ENCODE results near the gene KLHL30.

Gene KLHL30

GRCh38 chr2:238138331-238139195 lies at the start of gene KLHL30:
Gene KLHL30, plus strand, starts transcription at chr2:238138668. Its CDS starts 2,087 bp downstream, at chr2:238140755.
- no peak for DNase-seq (ENCODE audit: low spot score)

DNA sequence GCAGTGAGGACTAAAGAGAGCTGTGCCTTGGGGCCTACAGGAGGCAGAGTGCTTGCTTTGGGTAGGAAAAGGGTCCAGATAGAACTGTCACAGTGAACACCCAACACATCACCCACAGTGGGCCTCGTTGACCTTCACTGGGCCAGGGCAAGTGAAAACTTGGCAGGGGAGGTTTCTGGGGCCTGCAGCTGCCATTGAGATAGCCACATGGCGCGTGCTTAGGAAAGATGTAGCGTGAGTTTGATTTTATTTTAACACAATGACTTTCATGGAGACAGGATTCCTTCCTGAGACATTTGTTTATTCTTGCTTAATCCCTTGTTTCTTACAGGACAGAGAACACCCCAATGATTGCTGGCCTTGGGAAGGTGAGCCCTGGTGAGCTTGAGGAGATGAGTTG lies 47.6 kb upstream of the KLHL30 start:
- DNase-seq (ENCODE audit: low spot score), result no peak

DNA sequence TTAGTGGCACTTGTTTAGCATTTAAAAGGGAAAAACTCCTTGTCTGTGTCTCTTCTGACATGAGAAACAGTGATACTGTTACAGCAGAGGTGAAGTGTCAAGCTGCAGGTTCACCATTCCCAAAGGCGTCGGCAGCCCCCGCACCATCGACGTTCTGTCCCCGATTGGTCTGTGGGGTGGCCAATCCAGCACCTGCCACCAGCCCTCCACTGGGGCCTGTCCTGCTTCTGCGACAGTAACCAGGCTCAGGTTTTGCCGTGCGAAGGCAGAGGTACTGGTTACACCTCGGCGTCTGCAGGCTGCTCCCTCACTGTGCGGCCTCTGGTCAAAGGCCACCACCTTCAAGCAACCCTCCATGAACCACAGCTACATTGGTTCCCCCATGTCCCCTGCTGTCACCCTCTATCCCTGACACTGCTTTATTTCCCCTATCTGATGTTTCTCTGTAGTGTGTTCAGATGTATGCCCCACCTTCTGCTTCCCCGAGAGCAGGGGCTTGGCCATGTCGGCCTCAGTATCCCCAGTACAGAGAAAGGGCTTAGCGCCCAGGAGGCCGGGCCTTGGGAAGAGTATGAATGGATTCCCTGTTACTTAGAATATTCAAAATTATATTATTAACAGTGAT lies 46.9 kb upstream of the KLHL30 start:
- DNase-seq (ENCODE audit: low spot score), result no peak

- no peak for DNase-seq (ENCODE audit: low spot score)
Observed at GRCh38 chr2:238092486-238093035, 45.9 kb upstream of the KLHL30 start.

DNA sequence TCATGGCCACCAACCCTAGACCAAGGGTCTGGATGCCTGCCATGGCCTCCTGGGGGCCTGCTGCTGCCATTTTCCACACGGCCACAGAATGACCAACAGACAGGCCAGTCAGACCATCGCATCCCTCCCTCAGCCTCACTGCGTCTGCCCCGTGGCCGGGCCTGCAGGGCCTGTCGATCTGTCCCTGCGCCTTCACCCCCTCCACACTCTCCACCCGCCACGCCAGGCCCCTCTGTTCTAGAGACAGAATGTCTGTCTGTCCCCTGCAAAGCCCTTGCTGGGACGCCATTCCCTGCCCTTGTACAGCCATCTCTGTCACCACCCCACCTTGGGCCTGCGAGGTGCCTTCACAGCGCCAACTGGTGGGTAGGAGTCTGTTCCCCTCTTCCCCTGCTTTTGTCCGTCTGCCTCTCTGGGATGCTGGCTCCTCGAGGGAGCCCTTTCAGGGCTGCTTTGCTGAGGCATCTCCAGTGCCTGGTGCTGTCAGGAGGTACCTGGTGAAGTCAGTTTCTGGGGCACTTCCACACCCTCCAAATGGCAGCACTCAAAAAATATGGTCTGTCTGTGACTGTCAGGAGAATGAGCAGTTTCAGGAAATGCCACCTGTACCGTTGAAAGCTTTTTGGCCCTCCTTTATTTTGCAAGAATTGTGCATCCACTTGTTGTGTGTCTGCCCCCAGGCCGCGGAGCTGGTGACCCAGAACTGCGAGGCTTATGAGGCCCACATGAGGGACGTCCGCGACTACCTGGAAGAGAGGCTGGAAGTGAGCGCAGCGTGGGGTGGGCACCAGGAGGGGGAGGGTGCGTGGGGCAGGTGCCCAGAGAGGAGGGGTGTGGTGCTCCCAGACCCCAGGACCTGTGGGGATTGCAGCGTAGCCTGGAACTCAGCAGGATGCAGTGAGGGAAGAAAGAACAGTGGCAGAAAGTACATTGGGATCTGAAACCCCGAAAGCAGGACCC lies 45.0 kb upstream of the KLHL30 start:
- no peak for DNase-seq (ENCODE audit: low spot score)

DNA sequence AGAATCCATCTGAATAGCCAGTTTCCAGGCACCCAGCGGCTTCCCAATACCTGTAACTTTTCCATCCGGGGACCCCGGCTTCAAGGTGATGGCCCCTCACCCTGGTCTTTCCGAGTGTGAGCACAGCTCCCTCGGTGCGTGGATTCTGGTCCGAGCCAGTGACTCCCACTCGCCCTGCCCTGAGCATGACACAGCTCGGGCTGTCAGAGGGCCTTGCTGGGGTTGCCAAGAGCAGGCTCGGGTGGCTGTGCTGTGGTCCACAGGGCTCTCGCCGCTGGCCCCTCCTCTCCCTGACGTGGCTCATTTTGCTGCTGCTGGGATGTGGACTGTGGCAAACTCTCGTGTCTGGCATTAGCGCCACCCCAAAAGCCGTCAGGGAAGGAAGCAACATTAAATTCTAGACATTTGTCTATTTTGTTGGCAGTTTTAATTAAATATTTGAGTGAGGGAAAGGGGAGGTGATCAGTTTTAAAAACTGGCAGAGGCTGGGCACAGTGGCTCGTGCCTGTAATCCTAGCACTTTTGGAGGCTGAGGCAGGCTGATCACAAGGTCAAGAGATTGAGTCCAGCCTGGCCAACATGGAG lies 43.9 kb upstream of the KLHL30 start:
- DNase-seq (ENCODE audit: low spot score), result no peak

DNA sequence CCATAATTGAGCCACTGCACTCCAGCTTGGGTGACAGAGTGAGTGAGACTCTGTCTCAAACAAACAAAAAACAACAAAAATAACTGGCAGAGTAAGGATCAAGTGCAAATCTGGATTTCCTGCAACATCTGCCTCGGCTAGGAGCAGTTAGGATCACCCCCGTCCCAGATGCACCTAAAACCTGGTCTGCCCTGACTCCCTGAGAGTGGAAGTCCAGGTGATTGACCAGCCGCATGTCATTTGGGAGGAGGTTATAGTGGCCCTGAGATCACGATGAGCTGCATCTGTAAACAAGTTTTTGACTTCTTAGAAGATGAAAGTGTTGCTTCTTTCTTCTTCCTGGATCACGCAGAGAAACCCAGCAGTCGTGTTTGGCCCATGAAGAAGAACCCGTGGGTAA lies 43.3 kb upstream of the KLHL30 start:
- DNase-seq (ENCODE audit: low spot score), result no peak

DNA sequence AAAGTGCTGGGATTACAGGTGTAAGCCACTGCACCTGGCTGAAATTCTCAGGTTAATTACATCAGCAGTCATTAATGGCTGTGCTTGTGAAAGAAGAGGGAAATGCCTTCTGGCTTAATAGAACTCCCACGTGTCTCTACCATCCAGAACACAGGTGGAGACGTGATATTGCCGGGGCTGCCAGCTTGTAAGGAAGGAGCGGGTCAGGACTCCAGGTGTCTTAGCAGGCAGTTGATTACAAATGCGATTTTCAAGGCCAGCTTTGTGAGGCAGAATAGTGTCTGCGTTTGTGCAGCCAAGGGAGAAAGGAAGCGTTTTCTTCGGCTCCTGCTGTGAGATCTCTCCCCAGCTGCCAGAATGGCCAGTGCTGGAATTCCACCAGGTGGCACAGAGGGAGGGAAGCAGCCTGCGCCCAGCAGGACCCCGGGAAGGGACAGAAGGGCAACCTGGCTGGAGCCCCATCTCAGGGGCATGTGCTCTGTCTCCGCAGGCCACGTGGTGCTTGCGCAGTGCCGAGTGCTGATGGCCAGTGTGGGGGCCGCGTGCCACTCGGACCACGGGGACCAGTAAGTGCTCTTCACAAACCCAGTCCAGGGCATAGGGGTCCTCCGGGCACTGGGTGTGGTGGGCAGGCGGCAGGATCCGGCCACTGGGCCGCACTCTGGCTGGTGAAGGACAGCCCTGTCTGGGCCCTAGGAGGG lies 42.0 kb upstream of the KLHL30 start:
- no peak for DNase-seq (ENCODE audit: low spot score)

GRCh38 chr2:238097201-238097987 lies 41.1 kb upstream of the KLHL30 start:
- no peak for DNase-seq (ENCODE audit: low spot score)

GRCh38 chr2:238097988-238098871 lies 40.2 kb upstream of the KLHL30 start:
- peak; percentile 78 for DNase-seq (ENCODE audit: low spot score)

GRCh38 chr2:238098901-238099713 lies 39.4 kb upstream of the KLHL30 start:
- DNase-seq (ENCODE audit: low spot score), result no peak

DNA sequence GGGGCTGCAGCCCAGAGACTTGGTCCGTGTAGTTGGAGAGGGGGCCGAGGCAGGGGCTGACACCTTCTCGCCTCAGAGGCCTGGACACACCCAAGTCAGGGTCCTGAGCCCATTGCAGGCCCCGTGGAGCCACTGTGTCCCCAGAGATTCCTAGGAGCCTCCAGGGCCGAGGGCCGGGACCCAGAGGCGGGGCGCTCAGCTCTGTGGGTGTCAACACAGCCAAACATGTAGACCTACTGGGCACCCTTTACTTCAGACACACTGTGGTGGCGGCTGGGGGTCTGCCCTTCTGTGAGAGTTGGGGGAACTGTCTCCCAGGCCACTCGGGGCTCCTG lies 38.8 kb upstream of the KLHL30 start:
- DNase-seq (ENCODE audit: low spot score), result no peak

DNA sequence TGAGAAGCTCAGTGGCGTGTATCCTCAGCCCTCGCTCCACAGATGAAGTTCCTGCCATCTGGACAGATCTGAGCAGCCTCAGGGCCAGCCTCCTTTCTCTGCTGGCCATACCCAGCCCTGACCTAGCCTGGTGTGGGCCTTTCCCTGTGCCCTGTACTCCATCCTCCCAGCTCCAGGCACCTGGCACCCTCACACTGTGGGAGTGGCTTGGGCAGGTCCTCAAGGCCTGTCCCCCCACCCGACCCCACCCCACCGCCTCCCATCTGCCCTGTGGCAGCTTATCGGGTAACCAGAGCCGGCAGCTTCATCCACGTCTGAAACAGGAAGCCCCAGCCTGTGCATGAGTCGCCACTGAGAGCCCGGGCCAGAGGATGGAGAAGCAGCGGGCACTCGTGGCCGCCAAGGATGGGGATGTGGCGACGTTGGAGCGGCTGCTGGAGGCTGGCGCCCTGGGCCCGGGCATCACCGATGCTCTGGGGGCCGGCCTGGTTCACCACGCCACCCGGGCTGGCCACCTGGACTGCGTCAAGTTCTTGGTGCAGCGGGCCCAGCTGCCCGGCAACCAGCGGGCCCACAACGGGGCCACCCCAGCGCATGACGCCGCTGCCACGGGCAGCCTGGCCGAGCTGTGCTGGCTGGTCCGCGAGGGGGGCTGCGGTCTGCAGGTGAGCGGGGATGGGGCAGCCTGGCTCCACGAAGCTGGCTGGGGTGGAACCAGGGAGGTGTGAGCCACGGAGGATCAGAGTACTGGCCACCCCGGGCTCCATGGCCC lies 38.2 kb upstream of the KLHL30 start, which contains the start of gene ESPNL:
TSS of gene ESPNL (plus strand) at position 292 of the 772 bp plus-strand sequence. CDS start at position 372, 80 bp downstream.
- DNase-seq (ENCODE audit: low spot score), result no peak

DNA sequence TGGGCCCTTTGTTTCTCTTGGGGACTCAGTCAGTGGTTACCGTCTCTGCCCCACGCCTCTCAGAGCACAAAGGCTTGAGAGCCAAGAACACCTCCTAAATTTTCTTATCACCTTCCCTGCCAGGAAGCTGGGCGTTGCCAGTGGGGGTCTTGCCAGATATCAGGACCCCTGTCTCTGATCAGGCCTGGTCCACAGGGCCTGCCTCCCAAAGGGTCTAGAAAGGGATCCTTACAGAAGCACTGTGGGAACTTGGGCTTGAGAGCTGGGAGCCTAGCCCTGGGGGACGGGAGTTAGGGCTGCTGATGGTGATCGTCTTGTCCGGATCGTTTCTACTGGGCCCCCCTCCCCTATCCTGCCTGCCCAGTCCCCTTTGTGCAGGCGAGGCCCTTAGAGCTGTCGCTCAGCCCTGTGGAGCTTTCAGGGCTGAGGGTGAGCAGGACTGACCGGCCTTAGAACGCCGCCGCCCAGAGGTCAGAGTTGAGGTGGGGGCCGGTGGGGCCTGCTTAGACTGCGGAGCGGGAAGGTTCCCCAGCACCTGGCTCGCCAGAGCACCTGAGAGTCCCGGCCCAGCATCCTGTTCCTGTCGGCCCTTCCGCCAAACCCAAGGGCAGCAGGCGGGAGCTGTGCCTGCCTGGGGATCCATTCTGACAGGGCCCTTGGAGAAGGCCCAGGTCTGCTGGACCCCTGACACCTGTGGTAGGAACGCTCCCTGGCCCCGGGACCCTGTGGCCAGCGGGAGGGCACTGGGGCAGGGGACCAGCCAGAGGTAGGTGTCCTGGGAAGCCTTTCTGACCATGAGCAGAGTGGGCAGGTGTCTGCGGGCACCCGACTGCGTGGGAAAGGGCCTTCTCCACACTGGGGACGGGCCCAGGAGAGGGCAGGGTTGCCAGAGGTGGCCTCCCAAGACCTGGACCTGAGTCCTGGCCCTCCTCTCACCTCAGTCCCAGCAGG lies 37.4 kb upstream of the KLHL30 start:
- DNase-seq (ENCODE audit: low spot score), result no peak

DNA sequence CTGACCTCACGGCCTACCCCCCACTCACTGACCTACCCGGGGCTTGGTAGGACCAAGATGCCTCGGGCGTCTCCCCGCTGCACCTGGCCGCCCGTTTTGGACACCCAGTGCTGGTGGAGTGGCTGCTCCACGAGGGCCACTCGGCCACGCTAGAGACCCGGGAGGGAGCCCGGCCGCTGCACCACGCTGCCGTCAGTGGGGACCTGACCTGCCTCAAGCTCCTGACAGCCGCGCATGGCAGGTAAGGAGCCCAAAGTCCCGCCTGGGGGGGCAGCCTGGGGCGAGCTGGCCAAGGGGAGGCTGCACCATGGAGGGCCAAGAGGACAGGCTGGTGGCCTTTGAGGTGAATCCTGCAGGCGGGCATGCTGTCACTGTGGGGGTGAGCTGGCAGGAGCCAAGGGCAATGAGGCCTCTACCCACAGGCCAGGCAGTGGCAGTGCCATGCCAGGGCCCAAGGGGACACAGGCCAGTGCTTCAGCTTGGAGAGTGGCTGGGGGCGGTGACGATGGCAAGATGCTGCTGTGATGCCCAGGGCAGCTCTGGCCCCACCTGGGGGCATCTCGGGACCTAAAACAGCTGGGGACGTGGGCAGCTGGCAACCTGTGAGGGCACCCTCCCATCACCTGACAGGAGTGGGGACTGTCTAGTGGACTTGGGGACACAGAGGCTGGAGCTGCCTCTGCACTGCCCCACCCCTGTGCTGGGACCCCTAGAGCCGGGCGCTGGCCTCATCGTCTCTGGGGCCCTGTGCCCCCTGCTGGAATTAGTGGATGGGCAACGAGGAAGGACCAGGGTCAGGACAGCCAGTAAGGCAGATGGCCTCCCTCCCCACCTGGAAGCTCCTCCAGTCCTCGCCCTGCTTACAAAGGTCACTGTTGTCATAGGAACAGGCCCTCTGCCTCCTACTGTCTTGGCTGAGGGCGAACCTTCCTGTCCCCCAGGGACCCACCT lies 36.3 kb upstream of the KLHL30 start:
- peak; percentile 47 for DNase-seq (ENCODE audit: low spot score)
